Activated T-helper 9 cell treated with anti-CD3 and anti-CD28 coated beads, Interleukin-2, amount 50 U/mL, for 16 hours (primary cell): ENCODE data around the gene SEC23IP.

Experiments
- DNase-seq: peaks from one replicate; pipeline ENCODE4 v3.0.0-alpha.2; 2020; ENCODE audit warnings: low read depth

Gene SEC23IP

DNA sequence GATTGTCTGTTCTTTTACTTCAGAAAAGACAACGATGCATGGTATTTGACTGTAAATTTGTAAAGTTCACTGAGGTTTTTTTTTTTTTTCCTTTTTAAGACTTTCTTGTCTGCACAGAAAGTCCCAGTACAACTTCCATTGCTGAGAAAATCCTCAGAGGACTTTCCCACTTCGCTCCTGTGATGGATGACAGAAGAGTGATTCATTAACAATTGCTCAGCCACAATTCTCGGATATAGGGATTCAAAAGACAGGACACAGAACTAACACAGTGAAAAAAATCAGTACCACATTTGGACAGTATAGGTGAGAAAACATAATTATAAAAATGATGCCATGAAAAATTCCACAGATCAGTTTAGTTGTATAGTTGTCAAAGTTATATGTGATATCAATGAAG lies 48.0 kb downstream of the SEC23IP start:
- DNase-seq = no peak

DNA sequence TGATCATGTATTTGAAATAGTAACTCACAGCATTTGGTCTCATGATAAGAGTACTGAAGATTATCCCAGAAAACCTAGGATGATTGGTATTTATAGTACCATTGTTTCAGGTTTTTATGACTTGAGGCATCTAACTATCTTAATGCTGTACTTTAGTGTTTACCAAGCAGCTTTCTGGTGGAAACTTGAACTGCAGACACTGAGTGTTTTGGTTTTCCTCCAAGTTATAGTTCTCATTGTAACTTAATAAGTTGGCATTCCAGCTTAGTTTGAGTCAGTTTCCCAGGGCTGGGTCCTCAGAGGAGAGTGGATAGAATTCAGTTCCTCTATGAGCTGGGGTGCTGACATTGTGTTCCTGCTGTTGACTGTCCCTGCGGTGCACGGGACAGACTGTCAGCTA lies 50.4 kb downstream of the SEC23IP start:
- no peak for DNase-seq

DNA sequence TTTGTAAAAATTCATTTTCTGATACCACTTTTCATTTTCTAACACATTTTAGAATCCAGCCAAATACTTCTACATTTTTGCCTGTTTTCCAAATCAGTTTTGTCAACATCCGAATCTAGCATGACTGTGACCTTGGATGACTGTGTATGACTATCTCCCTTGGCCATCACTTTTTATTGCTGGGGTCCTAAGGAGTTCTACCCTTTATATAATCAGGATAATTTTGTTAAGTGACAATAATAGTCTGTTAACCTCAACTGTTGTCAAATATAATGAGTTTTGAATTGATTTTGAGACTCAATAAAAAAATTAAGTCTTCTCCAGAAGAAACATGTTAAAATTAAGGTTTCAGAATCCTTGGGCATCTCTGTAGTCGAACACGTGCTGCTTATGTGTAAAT lies 53.3 kb downstream of the SEC23IP start:
- no peak for DNase-seq

DNA sequence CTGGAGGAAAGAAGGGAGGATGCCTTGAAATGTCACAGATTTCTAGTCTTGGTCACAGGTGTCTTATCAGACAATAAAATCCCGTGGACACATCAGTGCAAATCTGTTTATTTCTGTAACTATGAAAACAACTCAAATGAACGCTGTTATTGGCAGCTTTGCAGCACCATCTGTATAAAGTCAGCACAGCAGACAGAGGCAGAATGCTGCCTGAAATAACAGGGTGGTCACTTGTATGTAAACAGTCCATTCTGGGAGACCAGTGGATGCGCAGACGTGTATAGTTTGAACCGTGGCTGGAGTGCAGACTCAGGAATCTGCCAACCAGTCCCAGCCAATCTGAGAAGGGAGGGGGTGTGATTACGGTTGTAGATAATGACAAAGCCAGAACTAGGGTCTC lies 54.8 kb downstream of the SEC23IP start:
- no peak for DNase-seq

DNA sequence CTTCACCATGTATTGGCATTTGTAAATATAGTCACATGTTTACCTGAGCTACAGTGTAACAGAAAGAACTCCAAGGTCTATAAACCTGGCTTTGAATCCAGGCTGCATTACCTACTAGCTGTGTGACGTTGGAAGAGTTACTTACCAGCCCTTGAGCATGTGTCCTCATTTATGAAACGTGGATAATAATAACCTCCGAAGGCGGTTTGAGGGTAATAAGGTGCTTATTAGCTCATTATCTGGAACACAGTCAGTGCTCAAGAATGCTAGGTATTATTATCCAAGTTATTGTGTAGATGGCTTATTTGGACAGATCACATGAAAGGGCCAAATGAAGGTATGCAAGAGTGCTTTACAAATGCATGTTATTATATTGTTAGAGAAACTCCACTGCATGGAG lies 64.9 kb downstream of the SEC23IP start:
- DNase-seq = no peak

DNA sequence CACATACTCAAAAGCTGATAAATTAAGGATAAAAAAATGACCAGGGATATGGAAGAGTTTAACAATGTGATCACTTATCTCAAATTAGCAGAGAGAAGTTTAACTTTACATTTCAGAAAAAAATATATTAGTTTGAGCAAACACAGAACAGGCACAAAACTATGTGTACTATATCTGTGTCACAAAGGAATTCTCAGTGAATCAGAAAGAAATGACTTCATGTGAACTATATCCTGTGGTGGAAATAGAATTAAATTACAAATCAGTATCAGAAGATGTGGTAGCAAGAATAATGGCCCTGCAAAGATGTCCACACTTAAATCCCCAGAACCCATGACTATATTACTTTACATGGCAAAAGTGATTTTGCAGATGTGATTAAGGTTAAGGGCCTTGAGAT lies 70.3 kb downstream of the SEC23IP start:
- DNase-seq = no peak

DNA sequence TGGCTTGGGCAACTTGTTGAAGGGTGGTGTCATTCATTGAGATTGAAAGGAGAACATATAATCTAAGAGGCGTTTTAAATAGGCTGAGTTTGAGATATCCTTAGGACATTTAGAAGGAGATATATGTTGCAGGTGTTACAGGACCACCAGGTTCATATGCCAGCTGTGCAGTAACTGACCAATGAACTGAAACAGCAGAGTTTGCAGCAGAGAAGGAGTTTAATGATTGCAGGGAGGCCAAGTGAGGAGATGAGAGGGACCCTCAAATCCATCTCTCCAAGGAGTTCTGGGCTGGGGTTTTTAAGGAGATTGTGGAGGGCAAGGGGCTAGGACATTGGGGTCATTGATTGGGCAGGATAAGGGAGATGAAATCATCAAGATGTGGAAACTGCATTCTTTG lies 74.5 kb downstream of the SEC23IP start:
- no peak for DNase-seq

DNA sequence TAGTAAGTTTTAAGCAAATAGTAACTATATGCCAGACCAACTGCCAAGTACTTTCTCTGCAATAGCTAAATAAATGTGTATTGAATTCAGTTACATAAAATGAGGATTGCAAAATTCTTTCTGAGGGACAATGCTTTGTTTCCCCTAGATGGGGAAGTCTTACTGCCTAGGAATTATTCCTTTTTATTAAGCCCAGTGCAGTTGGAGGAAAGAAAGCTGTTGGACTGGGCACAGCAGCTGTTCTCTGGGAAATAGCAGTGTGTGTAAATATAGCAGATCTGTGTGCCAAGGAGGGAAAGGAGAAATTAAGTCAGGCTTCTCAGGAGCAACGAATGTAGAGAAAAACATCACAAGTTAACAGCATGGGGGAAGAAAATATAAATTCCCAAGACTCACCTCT lies 77.1 kb downstream of the SEC23IP start:
- no peak for DNase-seq

DNA sequence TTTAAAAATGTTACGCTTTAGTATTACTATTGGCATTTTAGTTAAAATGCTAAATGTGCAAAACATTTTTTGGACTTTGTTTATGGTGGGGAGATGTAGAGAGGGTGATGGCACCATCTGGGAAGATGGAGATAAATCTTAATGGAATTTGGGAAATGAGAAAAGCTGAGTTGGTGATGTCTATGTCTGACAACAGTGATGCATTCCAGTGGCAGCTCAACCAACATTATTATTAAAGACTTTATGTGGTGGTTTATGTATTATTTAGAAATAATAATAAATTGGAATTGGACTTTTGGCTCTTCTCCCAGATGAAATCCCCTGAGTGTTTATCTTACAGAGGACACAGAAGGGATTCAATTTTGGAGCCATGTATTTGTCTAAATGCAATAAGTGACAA lies 77.6 kb downstream of the SEC23IP start:
- no peak for DNase-seq

DNA sequence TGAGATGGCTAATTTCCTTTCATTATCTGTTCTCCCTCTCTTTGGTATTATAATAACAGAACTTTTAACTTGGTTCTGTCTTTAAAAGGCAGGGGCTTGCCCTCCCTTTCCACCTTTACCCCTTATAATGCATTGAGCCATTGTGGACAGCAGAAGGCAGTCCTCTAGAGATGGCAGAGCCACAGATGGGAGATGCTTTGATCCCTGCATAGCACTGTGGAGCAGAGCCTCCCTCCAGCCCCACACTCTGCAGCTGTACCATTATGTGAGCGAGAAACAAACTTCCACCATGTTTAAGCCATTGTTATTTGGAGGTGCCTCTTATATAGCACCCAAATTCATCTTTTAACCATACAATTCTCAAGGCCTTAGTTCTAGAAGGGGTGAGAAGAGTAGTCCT lies 78.4 kb downstream of the SEC23IP start:
- no peak for DNase-seq

DNA sequence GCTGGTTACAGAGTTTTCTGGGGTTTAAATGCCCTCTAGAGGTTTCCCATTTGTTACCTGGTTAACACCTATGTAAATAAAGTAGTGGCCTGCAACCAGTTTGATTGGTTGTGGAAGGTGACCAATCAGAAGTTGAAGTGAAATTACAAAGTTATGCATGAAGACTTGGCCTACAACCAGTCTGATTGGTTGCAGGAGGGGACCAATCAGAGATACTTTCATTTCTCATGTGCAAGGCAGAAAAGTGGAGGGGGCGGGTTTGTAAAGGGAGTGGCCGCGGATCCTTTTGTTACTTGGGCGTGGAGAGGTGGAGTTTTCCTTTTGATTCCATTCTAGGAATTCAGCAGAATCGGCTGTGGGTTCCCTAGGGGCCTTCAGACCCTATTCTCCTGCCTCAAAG lies 80.8 kb downstream of the SEC23IP start:
- no peak for DNase-seq

DNA sequence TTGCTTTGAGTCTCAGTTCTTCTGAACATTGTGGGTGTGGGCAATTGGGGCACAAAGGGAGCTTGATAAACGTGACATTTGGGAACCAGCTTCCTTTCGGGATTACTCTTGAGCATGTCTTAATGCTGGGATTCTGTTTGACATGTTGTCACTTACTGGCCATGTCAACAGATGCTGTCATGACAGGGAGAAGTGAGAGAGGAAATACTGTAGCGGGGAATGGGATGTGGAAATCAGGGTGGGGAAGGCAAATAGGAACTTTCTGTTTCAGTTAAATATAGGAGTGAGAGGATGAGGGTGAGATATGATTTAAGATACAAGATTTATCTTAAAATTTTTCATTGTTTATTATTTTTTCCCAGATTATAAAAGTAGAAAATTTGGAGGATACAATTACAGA lies 83.9 kb downstream of the SEC23IP start:
- DNase-seq = no peak

DNA sequence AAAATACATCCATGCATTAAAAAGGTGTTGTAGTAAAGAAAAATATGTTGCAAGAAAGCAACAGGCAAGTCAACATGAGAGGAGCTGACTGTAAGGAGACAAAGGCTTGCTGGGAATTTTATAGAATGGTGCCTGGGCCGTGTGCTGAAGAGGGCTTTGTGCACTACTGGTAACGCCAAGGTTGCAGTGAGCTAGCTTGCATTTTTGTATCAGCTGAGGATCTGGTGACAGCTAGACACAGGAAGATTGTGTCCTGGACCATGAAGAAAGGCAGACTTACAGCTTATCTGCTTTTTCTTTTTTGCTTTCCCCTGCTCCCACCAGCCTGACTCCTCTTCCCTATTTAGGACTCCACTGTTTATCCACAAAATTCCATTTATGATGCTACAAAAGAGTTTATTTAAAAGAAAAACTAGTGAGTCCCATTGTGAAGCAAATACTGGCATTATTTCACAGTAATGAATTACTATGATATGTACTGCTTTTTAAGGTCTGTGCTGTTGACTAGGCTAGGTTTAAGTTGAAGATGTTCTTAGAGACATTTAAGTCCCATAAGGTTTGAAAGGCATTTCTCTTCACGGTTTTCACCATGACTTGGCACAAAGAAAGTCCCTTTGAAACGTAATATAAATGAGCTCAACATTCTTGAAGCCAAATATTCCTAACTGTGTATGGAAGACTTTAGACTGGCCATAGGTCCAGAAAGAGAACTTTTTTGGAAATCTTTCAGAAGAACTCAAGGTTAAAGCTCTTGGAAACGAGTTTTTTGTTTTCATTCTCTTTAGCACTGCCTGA lies 88.6 kb downstream of the SEC23IP start:
- no peak for DNase-seq

DNA sequence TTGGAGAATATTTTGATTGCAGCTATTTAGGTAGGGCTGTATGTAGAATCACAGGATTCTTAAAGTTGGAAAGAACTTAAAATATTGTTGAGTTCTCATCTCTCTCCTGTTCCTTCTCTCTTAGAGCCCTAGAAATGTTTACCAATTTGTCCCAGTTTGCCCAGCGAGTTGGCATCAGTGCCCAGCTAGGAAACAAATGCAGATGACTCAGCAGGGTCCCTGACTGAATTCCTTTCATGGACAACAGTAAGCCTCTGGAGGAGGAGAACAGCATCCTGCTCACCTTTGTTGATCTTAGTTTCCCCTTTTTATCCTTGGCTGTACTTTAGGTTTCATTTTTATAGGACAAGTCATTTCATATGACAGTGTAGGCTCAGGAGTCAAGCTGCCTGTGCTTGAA lies 89.3 kb downstream of the SEC23IP start:
- no peak for DNase-seq

DNA sequence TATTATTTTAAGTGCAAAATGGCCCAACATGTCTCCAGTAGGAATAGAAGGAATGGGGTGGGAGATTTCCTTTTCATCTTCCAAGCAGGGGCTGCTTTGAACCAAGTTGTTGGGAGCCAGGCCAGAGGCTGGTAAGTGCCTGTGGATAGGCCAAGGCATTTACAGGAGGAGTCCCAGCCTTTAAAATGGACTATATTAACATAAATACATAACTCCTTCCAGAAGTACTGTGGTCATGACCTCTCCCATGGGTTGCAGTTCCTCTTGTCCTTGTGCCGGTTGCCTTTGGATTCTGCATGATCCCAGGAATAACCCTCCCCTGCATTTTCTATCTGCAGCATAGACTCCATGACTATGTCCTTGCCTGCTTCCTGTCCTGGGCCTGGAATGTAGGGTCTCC lies 95.8 kb downstream of the SEC23IP start:
- no peak for DNase-seq

DNA sequence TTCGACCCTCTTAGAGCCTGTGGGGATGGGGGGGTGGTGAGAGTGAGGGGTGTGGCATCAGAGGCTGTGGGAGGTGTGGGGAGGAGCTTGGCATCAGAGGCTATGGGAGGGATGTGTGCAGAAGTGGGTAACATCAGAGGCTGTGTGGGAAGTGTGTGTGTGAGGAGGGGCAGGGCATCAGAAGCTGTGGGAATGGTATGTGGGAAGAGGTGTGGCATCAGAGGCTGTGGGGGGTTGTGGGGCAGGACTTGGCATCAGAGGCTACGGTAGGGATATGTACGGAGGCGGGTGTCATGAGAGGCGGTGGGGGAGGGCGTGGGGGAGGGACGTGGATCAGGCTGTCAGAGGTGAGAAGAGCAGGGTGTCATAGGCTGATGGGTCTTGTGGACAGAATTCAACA lies 97.4 kb downstream of the SEC23IP start:
- no peak for DNase-seq

DNA sequence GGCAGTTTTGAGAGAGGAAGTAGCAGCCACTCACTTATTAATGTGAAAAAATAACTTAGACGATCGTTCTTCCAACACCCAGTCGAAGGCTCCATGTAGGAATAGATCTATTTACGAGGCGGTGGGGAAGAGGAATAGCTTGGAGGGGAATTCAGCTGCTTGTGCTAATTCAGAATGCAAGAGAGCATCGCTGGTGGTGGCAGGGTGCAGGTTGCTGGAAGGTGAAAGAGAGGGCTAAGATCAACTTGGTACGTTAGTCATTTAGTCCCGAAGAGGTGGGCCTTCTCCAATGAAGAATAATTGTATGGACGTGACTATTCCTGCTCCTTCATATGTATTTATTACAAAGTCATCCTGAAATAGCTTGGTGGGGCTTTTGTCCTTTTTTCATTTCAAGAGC lies 98.5 kb downstream of the SEC23IP start:
- no peak for DNase-seq

DNA sequence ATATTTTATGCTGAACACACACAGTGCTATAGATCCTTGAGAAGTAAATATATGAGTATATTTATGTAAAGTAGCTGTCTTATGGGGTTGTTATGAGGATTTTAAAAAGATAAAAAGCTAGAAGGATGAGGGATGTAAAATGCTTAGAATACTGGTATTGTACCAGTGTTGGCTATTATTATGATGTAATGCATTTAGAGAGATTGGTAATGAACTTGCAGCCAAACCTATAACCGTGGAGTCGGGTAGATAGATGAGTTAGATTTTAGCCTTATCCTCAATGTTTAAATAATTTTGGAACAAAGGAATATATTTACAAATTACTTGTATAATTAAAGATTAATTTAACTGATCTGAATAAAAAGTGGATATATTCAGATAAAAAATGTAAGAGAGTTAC lies 99.3 kb downstream of the SEC23IP start:
- DNase-seq = no peak
